Mesendoderm (in vitro differentiated cells): Measurements from ENCODE around the gene MTX2.

Source experiments
- DNase-seq: peaks from one replicate; pipeline ENCODE4 v3.0.0; 2013
- H2AK5ac ChIP-seq: 2 replicates; pipeline ENCODE4 v1.6.1; 2013; ENCODE audit warnings: low read length, inconsistent platforms
- H2BK120ac ChIP-seq: 2 replicates; pipeline ENCODE4 v1.6.1; 2013; ENCODE audit warnings: low read depth, mild to moderate bottlenecking, low read length, moderate library complexity, mixed read lengths
- H2BK15ac ChIP-seq: replicated peaks from 2 replicates; pipeline ENCODE4 v1.6.1; 2013; ENCODE audit warnings: low read depth, mild to moderate bottlenecking, moderate library complexity
- H2BK5ac ChIP-seq: 2 replicates; pipeline ENCODE4 v1.6.1; 2013; ENCODE audit warnings: low read length, inconsistent platforms
- H3K18ac ChIP-seq: 2 replicates; pipeline ENCODE4 v1.6.1; 2013; ENCODE audit warnings: mild to moderate bottlenecking, low read length, mixed read lengths
- H3K23ac ChIP-seq: one replicate; pipeline ENCODE4 v1.6.1; 2013; ENCODE audit warnings: low read length
- H3K27ac ChIP-seq: 2 replicates; pipeline ENCODE4 v1.5.1; 2013; ENCODE audit warnings: low read depth, mild to moderate bottlenecking, inconsistent platforms, low read length, moderate library complexity
- H3K27me3 ChIP-seq: 2 replicates; pipeline ENCODE4 v1.6.1; 2013; ENCODE audit warnings: low read length, control low read depth, mild to moderate bottlenecking, inconsistent platforms; ENCODE audit not compliant: insufficient read depth, poor library complexity
- H3K36me3 ChIP-seq: 2 replicates; pipeline ENCODE4 v1.6.1; 2013; ENCODE audit warnings: low read length, inconsistent platforms; ENCODE audit not compliant: control insufficient read depth, insufficient read depth
- H3K4ac ChIP-seq: one replicate; pipeline ENCODE4 v1.6.1; 2013; ENCODE audit warnings: low read depth, mild to moderate bottlenecking, low read length, moderate library complexity
- H3K4me1 ChIP-seq: 2 replicates; pipeline ENCODE4 v1.6.1; 2013; ENCODE audit warnings: low read depth, low read length, inconsistent platforms; ENCODE audit not compliant: control insufficient read depth
- H3K4me2 ChIP-seq: 2 replicates; pipeline ENCODE4 v1.6.1; 2013; ENCODE audit warnings: low read length
- H3K4me3 ChIP-seq: 2 replicates; pipeline ENCODE4 v1.5.1; 2013; ENCODE audit warnings: mild to moderate bottlenecking, low read length
- H3K56ac ChIP-seq: one replicate; pipeline ENCODE4 v1.6.1; 2013; ENCODE audit warnings: low read length
- H3K79me1 ChIP-seq: 2 replicates; pipeline ENCODE4 v1.6.1; 2013; ENCODE audit warnings: low read length, inconsistent platforms
- H3K79me2 ChIP-seq: 2 replicates; pipeline ENCODE4 v1.6.1; 2013; ENCODE audit warnings: mild to moderate bottlenecking, low read length; ENCODE audit not compliant: control insufficient read depth, insufficient read depth
- H3K9ac ChIP-seq: 2 replicates; pipeline ENCODE4 v1.6.1; 2013; ENCODE audit warnings: low read length, inconsistent platforms
- H4K5ac ChIP-seq: one replicate; pipeline ENCODE4 v1.6.1; 2013; ENCODE audit warnings: low read length
- H4K8ac ChIP-seq: one replicate; pipeline ENCODE4 v1.6.1; 2013; ENCODE audit warnings: low read depth, mild to moderate bottlenecking, control low read depth, low read length, moderate library complexity
- WGBS: extraction: QIAGEN DNeasy Blood & Tissue Kit; methylation state at CpG from one replicate; pipeline ENCODE4 v1.1.7; 2013; ENCODE audit warnings: low lambda C conversion rate, missing lambda C conversion rate; ENCODE audit not compliant: insufficient coverage; ENCODE audit errors: extremely low coverage; 5-methylcytosine and 5-hydroxymethylcytosine counted together

MTX2 gene

GRCh38 chr2:176280867-176281658 lies 11.8 kb downstream of the MTX2 start:
- Histone ChIP-seq H3K4me3 (no peak overlapping the region), H3K36me3 (no peaks in the 10 kb centered on the region), H3K79me1 (peaks cover 11% of the 10 kb centered on the region), H3K9ac (no peak overlapping the region), H4K8ac (peak overlapping the region; percentile 76), H3K79me2 (peaks cover 20% of the 10 kb centered on the region), H3K27me3 (no peaks in the 10 kb centered on the region), H4K5ac (no peak overlapping the region), H2AK5ac (no peak overlapping the region), H3K27ac (no peak overlapping the region), H2BK15ac (no peak overlapping the region), H3K4me1 (no peaks in the 10 kb centered on the region), H3K56ac (no peak overlapping the region), H3K23ac (no peak overlapping the region), H2BK5ac (no peak overlapping the region), H3K4ac (no peak overlapping the region), H3K18ac (no peak overlapping the region), H3K4me2 (no peak overlapping the region), H2BK120ac (no peak overlapping the region)
- DNase-seq, result no peak
- WGBS, result no CpG with 5 or more reads among the region's 3 CpGs

- no peak overlapping the region for H4K8ac ChIP-seq
- H2AK5ac ChIP-seq, result no peak overlapping the region
- no peaks in the 10 kb centered on the region for H3K4me1 ChIP-seq
- no peak overlapping the region for H4K5ac ChIP-seq
- no peak overlapping the region for H2BK15ac ChIP-seq
- peaks cover 22% of the 10 kb centered on the region for H3K79me2 ChIP-seq
- no peak for DNase-seq
- no peak overlapping the region for H3K23ac ChIP-seq
- no peaks in the 10 kb centered on the region for H3K27me3 ChIP-seq
- no peak overlapping the region for H2BK5ac ChIP-seq
- H3K79me1 ChIP-seq, result peaks cover 11% of the 10 kb centered on the region
- H3K27ac ChIP-seq, result no peak overlapping the region
- H3K4me2 ChIP-seq, result no peak overlapping the region
- H3K4ac ChIP-seq, result no peak overlapping the region
- H3K4me3 ChIP-seq, result no peak overlapping the region
- WGBS, result no CpG with 5 or more reads among the region's 1 CpG
- no peak overlapping the region for H3K9ac ChIP-seq
- no peak overlapping the region for H3K56ac ChIP-seq
- H3K18ac ChIP-seq, result no peak overlapping the region
- no peaks in the 10 kb centered on the region for H3K36me3 ChIP-seq
- H2BK120ac ChIP-seq, result no peak overlapping the region
These were observed 14.2 kb downstream of the MTX2 start for GRCh38 chr2:176283291-176284068.

DNA sequence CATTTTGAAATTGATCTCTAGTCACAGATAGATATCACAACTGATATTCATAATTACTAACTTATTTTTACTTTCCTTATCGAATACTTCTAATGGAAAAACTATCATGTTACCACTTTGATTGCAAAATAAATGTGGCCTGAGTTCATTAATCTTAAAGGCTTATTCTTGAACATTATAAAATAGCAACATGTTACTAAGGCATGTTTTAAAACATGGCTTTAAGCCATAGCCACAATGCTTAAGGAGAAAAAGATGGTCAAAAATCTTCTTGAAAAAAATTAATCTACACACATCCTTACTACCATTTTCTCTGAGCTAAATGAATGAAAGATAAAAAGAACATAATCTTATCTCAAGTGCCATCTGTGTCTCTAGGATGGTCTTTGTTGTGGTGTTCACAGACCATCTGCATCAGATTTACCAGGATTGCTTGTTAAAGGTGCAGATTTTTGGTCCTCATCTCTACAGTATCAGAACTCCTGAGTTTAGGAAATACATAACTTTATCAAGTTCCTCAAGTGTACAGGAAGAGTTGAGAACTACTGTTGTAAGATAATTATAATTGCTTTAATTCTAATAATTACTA lies 15.3 kb downstream of the MTX2 start:
- Histone ChIP-seq H3K18ac (no peak overlapping the region), H3K4me2 (no peak overlapping the region), H4K8ac (no peak overlapping the region), H3K4ac (no peak overlapping the region), H3K9ac (no peak overlapping the region), H3K4me3 (no peak overlapping the region), H3K36me3 (no peaks in the 10 kb centered on the region), H3K27ac (no peak overlapping the region), H3K79me2 (peaks cover 22% of the 10 kb centered on the region), H3K56ac (no peak overlapping the region), H4K5ac (no peak overlapping the region), H3K23ac (no peak overlapping the region), H3K4me1 (no peaks in the 10 kb centered on the region), H2AK5ac (no peak overlapping the region), H3K79me1 (peaks cover 11% of the 10 kb centered on the region), H3K27me3 (no peaks in the 10 kb centered on the region), H2BK5ac (no peak overlapping the region), H2BK120ac (no peak overlapping the region), H2BK15ac (no peak overlapping the region)
- DNase-seq, result no peak
- WGBS, result 100% methylated on average over 1 of the region's 1 CpG

DNA sequence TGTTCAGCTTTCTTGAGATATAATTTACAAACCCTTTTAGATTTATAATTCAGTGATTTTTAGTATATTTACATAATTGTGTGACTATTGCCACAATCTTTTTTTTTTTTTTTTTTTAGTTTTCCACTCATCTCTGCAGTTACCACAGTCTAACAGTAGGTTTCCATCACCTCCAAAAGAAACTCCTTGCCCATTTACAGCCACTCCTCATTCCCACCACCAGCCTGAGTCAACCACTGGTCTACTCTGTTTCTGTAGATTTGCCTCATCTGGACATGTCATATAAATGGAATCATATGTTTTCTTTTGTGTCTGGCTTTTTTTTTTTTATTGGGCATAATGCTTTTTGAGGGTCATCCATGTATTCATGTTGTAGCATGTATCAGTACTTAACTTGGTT lies 16.1 kb downstream of the MTX2 start:
- DNase-seq, result peak; percentile 32
- Histone ChIP-seq H2BK5ac (no peak overlapping the region), H3K4ac (no peak overlapping the region), H2AK5ac (no peak overlapping the region), H3K56ac (no peak overlapping the region), H3K36me3 (no peaks in the 10 kb centered on the region), H3K9ac (no peak overlapping the region), H3K27me3 (no peaks in the 10 kb centered on the region), H3K4me2 (no peak overlapping the region), H2BK120ac (no peak overlapping the region), H3K4me1 (no peaks in the 10 kb centered on the region), H4K8ac (no peak overlapping the region), H3K23ac (no peak overlapping the region), H3K79me1 (peaks cover 11% of the 10 kb centered on the region), H4K5ac (no peak overlapping the region), H3K4me3 (no peak overlapping the region), H3K79me2 (peaks cover 19% of the 10 kb centered on the region), H3K27ac (no peak overlapping the region), H3K18ac (no peak overlapping the region), H2BK15ac (no peak overlapping the region)

DNA sequence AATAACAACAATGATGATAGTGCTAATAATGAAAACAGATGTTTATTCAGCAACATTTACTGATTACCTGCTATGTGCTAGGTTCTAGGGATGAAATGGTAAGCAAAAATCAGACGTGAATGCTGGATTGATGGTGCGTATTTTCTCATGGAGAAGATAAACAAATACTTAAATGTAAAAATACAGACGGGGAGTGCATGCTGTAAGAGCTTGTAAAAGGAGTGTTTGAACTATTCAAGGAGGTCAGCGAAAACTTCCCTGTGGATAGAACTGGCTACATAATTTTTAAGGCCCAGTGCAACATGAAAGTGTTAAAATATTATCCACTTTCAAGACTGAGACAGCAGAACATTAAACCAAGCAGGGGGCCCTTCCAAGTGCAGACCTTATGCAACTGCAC lies 22.1 kb downstream of the MTX2 start:
- no CpG with 5 or more reads among the region's 4 CpGs for WGBS
- no peak overlapping the region for H3K27ac ChIP-seq
- H2BK15ac ChIP-seq, result no peak overlapping the region
- no peak overlapping the region for H3K4me2 ChIP-seq
- no peaks in the 10 kb centered on the region for H3K27me3 ChIP-seq
- no peak overlapping the region for H3K9ac ChIP-seq
- H3K4me3 ChIP-seq, result no peak overlapping the region
- H3K56ac ChIP-seq, result no peak overlapping the region
- no peak overlapping the region for H2BK5ac ChIP-seq
- no peak overlapping the region for H4K5ac ChIP-seq
- H3K4me1 ChIP-seq, result peaks cover 7% of the 10 kb centered on the region
- H4K8ac ChIP-seq, result no peak overlapping the region
- no peak overlapping the region for H2BK120ac ChIP-seq
- H3K4ac ChIP-seq, result no peak overlapping the region
- no peaks in the 10 kb centered on the region for H3K79me1 ChIP-seq
- no peak overlapping the region for H3K18ac ChIP-seq
- no peak overlapping the region for H2AK5ac ChIP-seq
- no peaks in the 10 kb centered on the region for H3K36me3 ChIP-seq
- no peak for DNase-seq
- H3K23ac ChIP-seq, result no peak overlapping the region
- no peaks in the 10 kb centered on the region for H3K79me2 ChIP-seq
